Spleen (tissue), 11 donors: ENCODE results near the gene SLC12A3. TPM values are rescaled to one million over a fixed set of nuclear protein-coding genes. Genes with fewer than 3 reads are reported as not detected.
A peak's percentile ranks its signal among the peaks of the same experiment; 100 is the strongest.

ENCODE experiments used
- DNase-seq: peaks from one replicate; pipeline ENCODE4 v3.0.0-alpha.2; 2020
- H3K27ac ChIP-seq, 8 donors: fragments of 200-600 bp; sonication (generic) in 7 of 8; 1 replicate in 4 of 8; 2 replicates in 4 of 8; pipeline versions ENCODE4 v1.5.0 to v1.8.0; 2016 to 2021; ENCODE audit warnings: inconsistent platforms in 4 of 8, mild to moderate bottlenecking in 4 of 8, moderate library complexity in 1 of 8
- H3K27me3 ChIP-seq, 7 donors: fragments of 200-600 bp; sonication (generic) in 6 of 7; replicated peaks in 1 of 7; 1 replicate in 4 of 7; 2 replicates in 3 of 7; pipeline versions ENCODE4 v1.5.0 to v1.8.0; 2016 to 2021; ENCODE audit warnings: inconsistent platforms in 3 of 7, mild to moderate bottlenecking in 1 of 7
- H3K36me3 ChIP-seq, 6 donors: fragments of 200-600 bp; sonication (generic) in 5 of 6; 1 replicate in 4 of 6; 2 replicates in 2 of 6; pipeline versions ENCODE4 v1.5.0 to v1.8.0; 2016 to 2021; ENCODE audit warnings: inconsistent platforms in 2 of 6
- H3K4me1 ChIP-seq, 6 donors: fragments of 200-600 bp; sonication (generic) in 5 of 6; 1 replicate in 3 of 6; 2 replicates in 3 of 6; pipeline versions ENCODE4 v1.5.0 to v1.8.0; 2016 to 2021; ENCODE audit warnings: inconsistent platforms in 3 of 6
- H3K4me3 ChIP-seq, 8 donors: fragments of 200-600 bp; sonication (generic) in 7 of 8; 1 replicate in 4 of 8; 2 replicates in 4 of 8; pipeline versions ENCODE4 v1.5.0 to v1.8.0; 2016 to 2021; ENCODE audit warnings: inconsistent platforms in 4 of 8, mild to moderate bottlenecking in 4 of 8, moderate library complexity in 2 of 8
- H3K9me3 ChIP-seq, 8 donors: fragments of 200-600 bp; sonication (generic) in 7 of 8; 1 replicate in 4 of 8; 2 replicates in 4 of 8; pipeline versions ENCODE4 v1.5.0 to v1.8.0; 2016 to 2021; ENCODE audit warnings: inconsistent platforms in 4 of 8
- CTCF ChIP-seq, 11 experiments: fragments of 200-600 bp in 7 of 11; fragments of 450-650 bp in 4 of 11; sonication (generic) in 4 of 11; IDR thresholded peaks in 8 of 11; conservative IDR thresholded peaks in 3 of 11; 1 replicate in 7 of 11; 2 replicates in 4 of 11; pipeline versions ENCODE4 v1.4.0 to v1.8.0; 2016 to 2021; ENCODE audit warnings: antibody characterized with exemption in 11 of 11, inconsistent platforms in 4 of 11, mild to moderate bottlenecking in 1 of 11
- POLR2A ChIP-seq, 3 donors: fragments of 450-650 bp; IDR thresholded peaks; one replicate each; pipeline ENCODE4 v1.5.1; 2017; ENCODE audit warnings: antibody characterized with exemption in 3 of 3, mild to moderate bottlenecking in 1 of 3
- POLR2AphosphoS5 ChIP-seq, 3 donors: sonication (generic); formaldehyde crosslinking; IDR thresholded peaks; one replicate each; pipeline ENCODE4 v1.5.1; 2017; ENCODE audit warnings: antibody characterized with exemption in 3 of 3
- WGBS, 5 donors: extraction: QIAGEN DNeasy Blood & Tissue Kit in 3 of 5; methylation state at CpG; one replicate each; pipeline versions ENCODE4 v1.1.5 to v1.1.7; 2013 to 2018; 5-methylcytosine and 5-hydroxymethylcytosine counted together
- intact Hi-C: fragments of 100-400 bp; cut with DNase I; formaldehyde crosslinking; loops from one replicate; pipeline ENCODE4 v1.15.0; 2023; ENCODE audit warnings: low total_unique reads
- polyA plus RNA-seq, 3 donors: library from polyadenylated mRNA; stranded (reverse); fragments of 200-250 nt; gene quantifications; one replicate each; pipeline ENCODE4 v1.2.1, GENCODE V29; 2013
- total RNA-seq, 7 donors: library from RNA; depleted of rRNA in 3 of 7; stranded (reverse); fragments of >200 nt in 3 of 7; fragmentation: NEBNext Ultra II Directional in 4 of 7; extraction: Animal tissue kit (Norgen Biotek cat#: 25700) in 4 of 7; gene quantifications; one replicate each; pipeline versions ENCODE4 v1.1.0 to v1.2.1, GENCODE V29; 2016 to 2021
- donor health status: healthy with polysubstance abuse.
- donor health status: DM: no; HTN: no; CAD: no; lungs with moderate emphysema.
- donor health status: DM: no; HTN: no; CAD: no.
- donor health status: Bipolar disorder and iron deficiency.
- donor health status: healthy.
- donor health status: DM: no; HTN: no; CAD: no.
- donor health status: DM: yes; HTN: yes; CAD: no.

SLC12A3 gene
- total and polyA plus RNA-seq, 10 donors, result 0.42 to 2.6 (median 1.1) TPM

GRCh38 chr16:56886826-56887225, 21.8 kb downstream of the SLC12A3 start:
- DNase-seq, result no peak
- WGBS, 5 donors, result 83 to 96% (median 87%) methylated on average over 9 of the region's 9 CpGs
- intact Hi-C loops, result no loop called here
- TF ChIP-seq CTCF (IDR thresholded peaks at IDR 0.05 in 8 of 11, conservative IDR thresholded peaks at IDR 0.05 in 3 of 11), result no peak
- TF ChIP-seq POLR2AphosphoS5 (IDR thresholded peaks at IDR 0.05), result no peak
- TF ChIP-seq POLR2A (IDR thresholded peaks at IDR 0.05), result no peak
- peaks cover 0 to 10% (median 6%) of the 10 kb centered on the region in 6 donors for H3K4me1 ChIP-seq
- no peaks in the 10 kb centered on the region for H3K9me3 ChIP-seq
- no peaks in the 10 kb centered on the region for H3K36me3 ChIP-seq
- H3K27me3 ChIP-seq, result no peaks in the 10 kb centered on the region
- no peak overlapping the region for H3K27ac ChIP-seq
- H3K4me3 ChIP-seq, result no peak overlapping the region

- 69 to 81% (median 73%) methylated on average over 7 of the region's 7 CpGs for WGBS, 5 donors
- intact Hi-C loops, result no loop called here
- H3K4me1 ChIP-seq, result peaks cover 0 to 10% (median 6%) of the 10 kb centered on the region in 6 donors
- no peaks in the 10 kb centered on the region for H3K27me3 ChIP-seq
- H3K27ac ChIP-seq, result peak overlapping the region in 1 of 8 donors; percentile 33
- TF ChIP-seq POLR2AphosphoS5 (IDR thresholded peaks at IDR 0.05), result peak in 2 of 3 donors; percentile 45 to 49
- TF ChIP-seq CTCF (IDR thresholded peaks at IDR 0.05 in 8 of 11, conservative IDR thresholded peaks at IDR 0.05 in 3 of 11), result no peak
- peak; percentile 86 for DNase-seq
- H3K9me3 ChIP-seq, result no peaks in the 10 kb centered on the region
- no peaks in the 10 kb centered on the region for H3K36me3 ChIP-seq
- H3K4me3 ChIP-seq, result no peak overlapping the region
Observed at GRCh38 chr16:56888806-56889205, 23.8 kb downstream of the SLC12A3 start.

DNA sequence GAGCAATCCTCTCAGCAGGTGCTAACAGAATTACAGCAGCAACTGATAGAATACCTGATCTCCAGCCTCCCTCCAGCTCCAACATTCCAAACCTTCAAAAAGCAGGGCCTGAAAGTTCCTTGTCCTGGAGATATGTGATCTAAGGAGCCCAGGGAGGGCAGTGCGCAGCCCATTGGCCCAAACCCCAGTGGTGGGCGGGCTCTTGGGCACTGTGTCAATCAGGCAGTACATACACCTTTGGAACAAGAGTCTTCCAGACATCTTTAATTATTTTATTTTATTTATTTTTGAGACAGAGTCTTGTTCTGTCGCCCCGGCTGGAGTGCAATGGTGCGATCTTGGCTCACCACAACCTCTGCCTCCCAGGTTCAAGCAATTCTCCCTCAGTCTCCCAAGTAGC, 24.2 kb downstream of the SLC12A3 start:
- Histone ChIP-seq H3K4me3 (no peak overlapping the region), H3K27me3 (no peaks in the 10 kb centered on the region), H3K36me3 (no peaks in the 10 kb centered on the region), H3K27ac (peak overlapping the region in 1 of 8 donors; percentile 33), H3K4me1 (peaks cover 0 to 10% (median 6%) of the 10 kb centered on the region in 6 donors), H3K9me3 (no peaks in the 10 kb centered on the region)
- TF ChIP-seq CTCF (IDR thresholded peaks at IDR 0.05 in 8 of 11, conservative IDR thresholded peaks at IDR 0.05 in 3 of 11), result no peak
- no peak for TF ChIP-seq POLR2AphosphoS5 (IDR thresholded peaks at IDR 0.05)
- no peak for TF ChIP-seq POLR2A (IDR thresholded peaks at IDR 0.05)
- WGBS, 5 donors, result 96 to 98% (median 97%) methylated on average over 5 of the region's 5 CpGs
- no peak for DNase-seq
- intact Hi-C loops, result no loop called here

DNA sequence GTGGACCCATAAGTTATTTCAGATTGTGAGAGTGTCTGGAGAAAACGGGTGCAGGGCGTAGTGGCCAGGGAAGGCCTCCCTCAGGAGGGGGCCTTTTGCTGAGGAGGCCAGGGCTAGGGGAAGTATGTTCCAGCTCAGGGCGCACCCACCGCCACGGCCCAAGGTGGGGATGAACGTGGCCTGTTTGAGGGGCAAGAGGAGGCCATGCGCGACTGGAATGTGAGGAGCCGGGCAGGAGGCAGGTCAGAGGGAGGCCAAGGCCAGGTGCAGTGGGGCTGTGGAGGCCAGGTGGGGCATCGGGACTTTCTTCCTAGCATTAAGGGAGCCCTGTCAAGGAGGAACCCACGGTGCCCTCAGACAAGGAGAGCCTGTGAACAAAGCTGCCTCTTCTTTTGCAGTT, 26.7 kb downstream of the SLC12A3 start:
- intact Hi-C loops, result no loop called here
- H3K4me1 ChIP-seq, result peaks cover 0 to 10% (median 6%) of the 10 kb centered on the region in 6 donors
- H3K27me3 ChIP-seq, result no peaks in the 10 kb centered on the region
- no peak for TF ChIP-seq POLR2AphosphoS5 (IDR thresholded peaks at IDR 0.05)
- no peak for TF ChIP-seq CTCF (IDR thresholded peaks at IDR 0.05 in 8 of 11, conservative IDR thresholded peaks at IDR 0.05 in 3 of 11)
- TF ChIP-seq POLR2A (IDR thresholded peaks at IDR 0.05), result no peak
- DNase-seq, result no peak
- no peak overlapping the region for H3K4me3 ChIP-seq
- WGBS, 5 donors, result 80 to 83% (median 81%) methylated on average over 11 of the region's 11 CpGs
- no peaks in the 10 kb centered on the region for H3K36me3 ChIP-seq
- H3K27ac ChIP-seq, result no peak overlapping the region
- H3K9me3 ChIP-seq, result no peaks in the 10 kb centered on the region
